Mesenchymal stem cell (in vitro differentiated cells and primary cell): ENCODE data around the gene CDR2.

Experiments used
- DNase-seq: peaks from one replicate; pipeline ENCODE4 v3.0.0-alpha.2; 2013
- H2AFZ ChIP-seq: one replicate; pipeline ENCODE4 v1.6.1; 2013; ENCODE audit warnings: low read depth, mild to moderate bottlenecking, control low read depth, inconsistent platforms, low read length, moderate library complexity
- H2AK5ac ChIP-seq: 2 replicates; pipeline ENCODE4 v1.6.1; 2013; ENCODE audit warnings: low read length, moderate library complexity, mild to moderate bottlenecking, inconsistent platforms; ENCODE audit not compliant: severe bottlenecking
- H2BK120ac ChIP-seq: one replicate; pipeline ENCODE4 v1.6.1; 2013; ENCODE audit warnings: low read depth, mild to moderate bottlenecking, inconsistent platforms, low read length, moderate library complexity
- H2BK12ac ChIP-seq, 2 experiments: one replicate each; pipeline ENCODE4 v1.6.1; 2013; ENCODE audit warnings: inconsistent platforms in 2 of 2, low read length in 2 of 2, mild to moderate bottlenecking in 2 of 2, moderate library complexity in 2 of 2, control low read depth in 1 of 2
- H2BK15ac ChIP-seq: one replicate; pipeline ENCODE4 v1.6.1; 2013; ENCODE audit warnings: mild to moderate bottlenecking, low read depth, inconsistent platforms; ENCODE audit not compliant: poor library complexity, severe bottlenecking
- H2BK5ac ChIP-seq: 2 replicates; pipeline ENCODE4 v1.6.1; 2013; ENCODE audit warnings: low read depth, mild to moderate bottlenecking, low read length, control low read depth, inconsistent platforms; ENCODE audit not compliant: poor library complexity, severe bottlenecking
- H3K14ac ChIP-seq, 2 experiments: one replicate each; pipeline ENCODE4 v1.6.1; 2013; ENCODE audit warnings: inconsistent platforms in 2 of 2, low read length in 2 of 2, control low read depth in 1 of 2, mild to moderate bottlenecking in 1 of 2, moderate library complexity in 1 of 2
- H3K18ac ChIP-seq, 2 experiments: one replicate each; pipeline ENCODE4 v1.6.1; 2013; ENCODE audit warnings: inconsistent platforms in 2 of 2, low read length in 2 of 2, control low read depth in 1 of 2, low read depth in 1 of 2, mild to moderate bottlenecking in 1 of 2
- H3K23ac ChIP-seq, 2 experiments: one replicate each; pipeline ENCODE4 v1.6.1; 2013; ENCODE audit warnings: inconsistent platforms in 2 of 2, low read length in 2 of 2, mild to moderate bottlenecking in 2 of 2, moderate library complexity in 2 of 2, control low read depth in 1 of 2
- H3K27ac ChIP-seq: 2 replicates; pipeline ENCODE4 v1.5.1; 2013; ENCODE audit warnings: mild to moderate bottlenecking, moderate library complexity, low read length, control low read depth, inconsistent platforms; ENCODE audit not compliant: poor library complexity, severe bottlenecking
- H3K27me3 ChIP-seq, 2 experiments: 2 replicates each; pipeline versions ENCODE4 v1.6.1 to v1.7.0; 2013; ENCODE audit warnings: low read length in 2 of 2, mild to moderate bottlenecking in 2 of 2, moderate library complexity in 2 of 2, control low read depth in 1 of 2, inconsistent platforms in 1 of 2; ENCODE audit not compliant: control insufficient read depth in 1 of 2, insufficient read depth in 1 of 2
- H3K36me3 ChIP-seq, 2 experiments: 2 replicates each; pipeline versions ENCODE4 v1.6.1 to v1.7.0; 2013; ENCODE audit warnings: low read length in 2 of 2, control low read depth in 1 of 2, inconsistent platforms in 1 of 2, low read depth in 1 of 2, mild to moderate bottlenecking in 1 of 2; ENCODE audit not compliant: insufficient read depth in 2 of 2, control insufficient read depth in 1 of 2
- H3K4ac ChIP-seq, 2 experiments: one replicate each; pipeline ENCODE4 v1.6.1; 2013; ENCODE audit warnings: inconsistent platforms in 2 of 2, low read length in 2 of 2, mild to moderate bottlenecking in 2 of 2, moderate library complexity in 2 of 2, control low read depth in 1 of 2, low read depth in 1 of 2
- H3K4me1 ChIP-seq: 2 replicates; pipeline ENCODE4 v1.6.1; 2013; ENCODE audit warnings: low read depth, low read length, control low read depth; ENCODE audit not compliant: control insufficient read depth, insufficient read depth
- H3K4me2 ChIP-seq: 2 replicates; pipeline ENCODE4 v1.6.1; 2013; ENCODE audit warnings: low read length, mild to moderate bottlenecking, inconsistent platforms; ENCODE audit not compliant: poor library complexity, severe bottlenecking
- H3K4me3 ChIP-seq, 2 experiments: 2 replicates each; pipeline versions ENCODE4 v1.5.1 to v1.7.0; 2013; ENCODE audit warnings: low read length in 2 of 2, mild to moderate bottlenecking in 2 of 2, control low read depth in 1 of 2, low read depth in 1 of 2; ENCODE audit not compliant: insufficient read depth in 1 of 2
- H3K79me1 ChIP-seq: replicated peaks from 2 replicates; pipeline ENCODE4 v1.6.1; 2013; ENCODE audit warnings: mild to moderate bottlenecking, control low read depth, low read length, inconsistent platforms; ENCODE audit not compliant: poor library complexity, severe bottlenecking
- H3K9ac ChIP-seq: 2 replicates; pipeline ENCODE4 v1.7.0; 2013; ENCODE audit warnings: mild to moderate bottlenecking, low read length, moderate library complexity
- H3K9me3 ChIP-seq: 2 replicates; pipeline ENCODE4 v1.7.0; 2013; ENCODE audit warnings: mild to moderate bottlenecking, low read length; ENCODE audit not compliant: control insufficient read depth
- H4K8ac ChIP-seq: one replicate; pipeline ENCODE4 v1.6.1; 2013; ENCODE audit warnings: inconsistent platforms, mild to moderate bottlenecking, low read length, moderate library complexity
- H4K91ac ChIP-seq: one replicate; pipeline ENCODE4 v1.6.1; 2013; ENCODE audit warnings: mild to moderate bottlenecking, low read length, inconsistent platforms
- WGBS: methylation state at CpG from one replicate; pipeline ENCODE4 v1.1.7; 2013; ENCODE audit warnings: mixed read lengths; 5-methylcytosine and 5-hydroxymethylcytosine counted together

CDR2 gene

GRCh38 chr16:22381392-22381791 lies 7.0 kb upstream of the CDR2 start:
- H3K4me1 ChIP-seq: no peaks in the 10 kb centered on the region
- no peak overlapping the region for H3K4me3 ChIP-seq

GRCh38 chr16:22380529-22380928 lies 6.1 kb upstream of the CDR2 start:
- no peak overlapping the region for H3K4me2 ChIP-seq
- no peak overlapping the region for H3K18ac ChIP-seq
- no peak overlapping the region for H3K4ac ChIP-seq
- no peak overlapping the region for H3K14ac ChIP-seq
- no peaks in the 10 kb centered on the region for H3K79me1 ChIP-seq
- no peak overlapping the region for H3K4me3 ChIP-seq
- H3K9ac ChIP-seq: no peak overlapping the region
- H3K9me3 ChIP-seq: no peaks in the 10 kb centered on the region
- no peak overlapping the region for H2AK5ac ChIP-seq
- no peak for DNase-seq
- H3K36me3 ChIP-seq: no peaks in the 10 kb centered on the region
- H3K23ac ChIP-seq: no peak overlapping the region
- no peak overlapping the region for H4K8ac ChIP-seq
- H3K27me3 ChIP-seq: no peaks in the 10 kb centered on the region
- no peak overlapping the region for H2AFZ ChIP-seq
- H3K4me1 ChIP-seq: no peaks in the 10 kb centered on the region
- WGBS: 83% methylated on average over 1 of the region's 1 CpG
- H2BK12ac ChIP-seq: no peak overlapping the region
- H4K91ac ChIP-seq: no peak overlapping the region
- H2BK5ac ChIP-seq: no peak overlapping the region
- no peak overlapping the region for H2BK120ac ChIP-seq
- no peak overlapping the region for H3K27ac ChIP-seq
- no peak overlapping the region for H2BK15ac ChIP-seq

More at GRCh38 chr16:22381392-22381791, 7.0 kb upstream of the CDR2 start:
- no peaks in the 10 kb centered on the region for H3K79me1 ChIP-seq
- H2AFZ ChIP-seq: no peak overlapping the region
- H3K9me3 ChIP-seq: no peaks in the 10 kb centered on the region
- H3K14ac ChIP-seq: no peak overlapping the region
- no peak overlapping the region for H4K91ac ChIP-seq
- no peak overlapping the region for H3K27ac ChIP-seq
- no peak overlapping the region for H2BK5ac ChIP-seq
- H3K9ac ChIP-seq: no peak overlapping the region
- H3K27me3 ChIP-seq: no peaks in the 10 kb centered on the region
- no peak overlapping the region for H3K18ac ChIP-seq
- H2AK5ac ChIP-seq: no peak overlapping the region
- DNase-seq: no peak
- no peak overlapping the region for H2BK15ac ChIP-seq
- H3K4me2 ChIP-seq: no peak overlapping the region
- H3K36me3 ChIP-seq: no peaks in the 10 kb centered on the region
- no peak overlapping the region for H2BK12ac ChIP-seq
- H2BK120ac ChIP-seq: no peak overlapping the region
- H3K23ac ChIP-seq: no peak overlapping the region
- no peak overlapping the region for H3K4ac ChIP-seq
- H4K8ac ChIP-seq: no peak overlapping the region

- Histone ChIP-seq H3K9me3 (no peaks in the 10 kb centered on the region), H3K27me3 (no peaks in the 10 kb centered on the region), H3K36me3 (no peaks in the 10 kb centered on the region), H3K79me1 (peaks cover 2% of the 10 kb centered on the region), H3K4me2 (no peak overlapping the region), H2AFZ (no peak overlapping the region), H4K91ac (no peak overlapping the region), H3K14ac (no peak overlapping the region), H3K4ac (no peak overlapping the region), H3K9ac (no peak overlapping the region), H3K4me1 (peaks cover 3% of the 10 kb centered on the region), H3K18ac (no peak overlapping the region), H4K8ac (no peak overlapping the region), H2BK12ac (no peak overlapping the region), H3K23ac (no peak overlapping the region), H3K27ac (no peak overlapping the region), H2AK5ac (no peak overlapping the region), H2BK5ac (no peak overlapping the region), H2BK15ac (no peak overlapping the region), H3K4me3 (no peak overlapping the region), H2BK120ac (no peak overlapping the region)
- no peak for DNase-seq
- 93% methylated on average over 6 of the region's 7 CpGs for WGBS
Observed at GRCh38 chr16:22379656-22380055, 5.2 kb upstream of the CDR2 start.

- H2BK5ac ChIP-seq: no peak overlapping the region
- H3K4me3 ChIP-seq: no peak overlapping the region
- H4K91ac ChIP-seq: no peak overlapping the region
- no peak overlapping the region for H2BK12ac ChIP-seq
- H3K23ac ChIP-seq: no peak overlapping the region
- WGBS: 98% methylated on average over 8 of the region's 8 CpGs
- H3K79me1 ChIP-seq: peaks cover 2% of the 10 kb centered on the region
- no peaks in the 10 kb centered on the region for H3K27me3 ChIP-seq
- no peak overlapping the region for H4K8ac ChIP-seq
- no peak overlapping the region for H3K27ac ChIP-seq
- H3K4ac ChIP-seq: no peak overlapping the region
- H3K36me3 ChIP-seq: peaks cover 0 to 3% of the 10 kb centered on the region in 2 experiments
- no peak overlapping the region for H3K4me2 ChIP-seq
- no peaks in the 10 kb centered on the region for H3K9me3 ChIP-seq
- peaks cover 7% of the 10 kb centered on the region for H3K4me1 ChIP-seq
- H2BK120ac ChIP-seq: no peak overlapping the region
- H2AFZ ChIP-seq: no peak overlapping the region
- no peak overlapping the region for H3K18ac ChIP-seq
- DNase-seq: no peak
- peak overlapping the region; percentile 49 for H2AK5ac ChIP-seq
- no peak overlapping the region for H3K14ac ChIP-seq
- H2BK15ac ChIP-seq: no peak overlapping the region
- H3K9ac ChIP-seq: no peak overlapping the region
Observed at GRCh38 chr16:22375963-22376640, 1.7 kb upstream of the CDR2 start.
